Activated CD4-positive, alpha-beta T cell treated with anti-CD3 and anti-CD28 coated beads for 1 hour (primary cell): ENCODE data around the gene MRC1.

Experiments used
- DNase-seq: peaks from one replicate; pipeline ENCODE4 v3.0.0-alpha.2; 2020

Gene MRC1

DNA sequence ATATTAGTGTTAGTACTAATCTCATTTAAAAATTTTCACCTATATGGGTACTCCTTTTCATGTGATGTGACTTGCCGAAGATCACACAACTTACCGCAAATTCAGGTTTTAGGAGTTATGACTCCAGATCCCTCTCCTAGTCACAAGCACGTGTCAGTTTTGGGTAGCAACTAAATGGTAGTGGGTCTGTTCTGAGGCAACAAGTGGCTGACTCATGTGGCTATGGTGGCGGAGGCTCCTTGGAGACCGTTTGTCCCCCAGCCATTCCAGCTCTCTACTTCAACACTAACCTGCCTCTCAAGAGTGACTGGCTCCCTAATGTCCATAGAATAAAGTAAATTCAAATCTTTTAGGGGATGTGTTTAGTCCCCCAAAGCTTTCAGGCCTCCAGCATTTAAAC lies 39.5 kb downstream of the MRC1 start:
- DNase-seq = no peak

DNA sequence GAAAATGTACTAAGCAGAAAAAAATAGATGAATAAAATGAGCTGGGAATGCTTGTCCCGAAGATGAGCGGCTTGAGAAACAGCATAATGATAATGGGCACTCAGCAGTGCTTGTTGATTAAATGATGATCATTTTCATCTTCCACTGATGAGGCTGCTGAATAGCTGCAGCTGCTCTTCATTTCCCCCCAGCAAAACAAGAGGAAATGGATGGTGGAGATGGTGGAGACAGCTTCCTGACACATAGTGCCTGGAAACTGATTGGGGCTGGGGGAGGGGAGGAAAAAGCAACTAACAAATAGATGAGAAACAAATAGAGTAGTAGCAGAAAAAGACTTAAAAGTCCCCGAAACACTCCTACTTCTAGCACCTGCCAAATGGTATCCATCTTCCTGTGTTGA lies 41.4 kb downstream of the MRC1 start:
- DNase-seq = no peak

DNA sequence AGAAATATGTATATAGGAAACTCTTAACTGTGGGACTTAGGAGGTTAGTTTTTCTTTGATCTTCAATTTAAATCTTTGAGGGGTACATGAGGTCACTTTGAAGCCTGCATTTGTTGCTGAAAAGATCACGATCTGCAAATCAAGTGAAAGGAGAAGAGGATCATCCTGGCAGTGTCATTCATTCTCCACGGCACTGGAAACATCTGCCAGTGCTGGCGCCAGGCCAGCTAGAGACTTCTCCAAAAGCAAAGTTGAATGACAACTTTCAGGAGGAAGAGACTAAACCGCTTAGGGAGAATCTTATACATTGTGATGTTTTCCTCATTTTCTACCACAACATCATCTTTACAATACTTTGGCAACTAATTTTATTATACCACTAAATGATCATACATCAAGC lies 42.5 kb downstream of the MRC1 start:
- no peak for DNase-seq

DNA sequence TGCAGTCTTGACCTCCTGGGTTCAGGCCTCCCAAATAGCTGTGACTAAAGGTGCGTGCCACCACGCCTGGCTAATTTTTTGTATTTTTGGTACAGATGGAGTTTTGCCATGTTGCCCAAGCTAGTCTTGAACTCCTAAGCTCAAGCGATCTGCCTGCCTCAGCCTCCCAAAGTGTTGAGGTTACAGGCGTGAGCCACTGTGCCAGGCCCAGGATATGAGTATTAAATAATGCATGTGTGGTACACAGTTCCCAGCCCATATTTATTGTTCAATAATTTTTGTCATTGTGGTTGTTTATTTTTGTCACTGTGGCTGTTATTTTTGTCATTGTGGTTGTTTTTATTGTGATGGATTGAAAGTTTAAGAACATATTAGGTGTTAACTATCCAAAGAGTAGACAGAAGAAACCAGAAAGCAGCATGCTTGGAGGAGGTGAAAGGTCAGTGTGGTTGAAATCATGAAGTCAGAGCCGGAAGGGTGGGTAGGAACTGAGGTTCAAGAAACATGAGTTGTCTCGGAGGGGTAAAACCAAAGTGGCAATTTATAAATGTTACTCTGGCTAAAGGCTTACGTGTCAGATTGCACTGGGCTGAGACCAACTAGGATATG lies 45.0 kb downstream of the MRC1 start:
- no peak for DNase-seq

DNA sequence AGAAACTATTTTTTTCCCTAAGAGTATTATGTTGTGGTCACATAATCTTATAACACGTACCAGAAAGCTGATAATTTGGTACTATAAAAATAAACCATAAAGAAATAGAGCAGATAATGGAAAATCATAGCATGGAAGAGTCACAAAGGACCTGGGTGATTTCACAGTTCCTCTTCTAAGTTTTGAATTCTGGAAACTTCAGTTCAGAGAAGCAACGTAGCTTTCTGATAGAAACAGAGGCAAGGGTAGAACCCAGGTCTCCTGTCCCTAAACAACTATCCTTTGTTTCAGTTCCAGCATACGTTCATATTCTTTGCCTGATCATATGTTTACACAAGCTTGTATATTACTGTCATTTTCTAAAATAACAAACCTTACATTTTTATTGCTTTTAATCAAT lies 47.9 kb downstream of the MRC1 start:
- DNase-seq = no peak

DNA sequence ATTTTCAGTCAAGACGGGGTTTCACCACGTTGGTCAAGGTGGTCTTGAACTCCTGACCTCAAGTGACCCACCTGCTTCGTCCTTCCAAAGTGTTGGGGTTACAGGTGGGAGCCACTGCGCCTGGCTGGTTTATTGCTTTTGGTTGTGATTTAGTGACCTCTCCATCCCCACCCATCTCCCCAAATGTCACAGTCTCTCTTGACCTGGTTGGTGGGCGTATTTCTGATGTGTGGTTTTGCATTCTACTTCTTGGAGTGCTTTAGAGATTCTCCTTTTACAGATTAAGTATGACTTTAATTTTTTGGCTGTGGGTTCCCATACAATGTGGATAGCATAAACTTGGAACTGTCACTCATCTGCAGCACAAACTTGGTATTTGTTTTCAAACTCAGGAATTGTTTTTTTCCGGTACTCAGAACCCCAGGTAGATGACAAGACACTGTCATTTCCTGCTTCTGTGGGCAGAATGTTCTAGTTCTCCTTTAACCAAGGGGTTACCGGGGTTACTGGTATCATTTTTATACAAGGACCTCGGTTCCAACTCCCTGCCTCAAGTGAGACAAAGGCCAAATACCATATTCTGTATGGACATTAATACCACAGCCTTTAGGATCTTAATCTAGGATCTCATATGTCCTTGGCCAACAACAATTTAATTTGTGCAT lies 50.5 kb downstream of the MRC1 start:
- no peak for DNase-seq

DNA sequence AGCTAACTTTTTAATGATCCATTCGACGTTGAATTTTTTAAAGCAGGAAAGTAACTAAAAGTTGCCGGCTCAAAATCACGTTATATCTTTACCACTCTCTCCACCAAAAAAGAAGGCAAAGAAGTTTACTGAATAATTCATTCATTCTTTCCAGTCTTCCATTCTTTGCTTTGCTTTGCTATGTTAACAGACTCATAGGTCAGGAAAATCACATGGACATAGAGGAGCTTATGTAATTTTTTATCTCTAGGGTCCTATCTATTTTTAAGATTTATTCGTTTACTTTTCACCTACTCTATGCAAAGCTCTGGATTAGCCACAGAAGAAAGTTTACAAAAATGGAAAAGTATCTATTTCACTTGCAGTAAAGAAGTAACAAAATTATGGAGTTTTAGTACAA lies 52.6 kb downstream of the MRC1 start:
- DNase-seq = no peak

DNA sequence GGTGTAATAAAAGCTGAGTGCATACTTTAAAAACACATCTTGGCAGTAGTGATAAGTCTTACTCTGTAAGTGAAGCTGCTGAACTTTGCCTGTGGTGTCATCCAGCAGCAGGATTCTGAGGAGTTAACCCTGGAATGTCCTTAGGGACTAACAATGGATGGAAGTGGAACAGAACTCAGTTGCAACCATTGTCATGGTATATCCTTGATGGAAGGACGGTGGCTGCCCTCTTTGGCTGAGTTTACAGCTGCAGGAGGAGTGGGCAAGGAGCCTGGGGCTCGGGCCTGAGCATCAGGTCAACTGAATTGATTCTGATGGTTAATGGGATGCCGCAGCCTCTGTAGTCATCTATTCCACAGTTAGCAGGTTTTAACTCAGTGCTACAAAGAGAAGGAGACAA lies 56.2 kb downstream of the MRC1 start:
- no peak for DNase-seq

- no peak for DNase-seq
These were observed 57.2 kb downstream of the MRC1 start for GRCh38 chr10:17866346-17866745.

DNA sequence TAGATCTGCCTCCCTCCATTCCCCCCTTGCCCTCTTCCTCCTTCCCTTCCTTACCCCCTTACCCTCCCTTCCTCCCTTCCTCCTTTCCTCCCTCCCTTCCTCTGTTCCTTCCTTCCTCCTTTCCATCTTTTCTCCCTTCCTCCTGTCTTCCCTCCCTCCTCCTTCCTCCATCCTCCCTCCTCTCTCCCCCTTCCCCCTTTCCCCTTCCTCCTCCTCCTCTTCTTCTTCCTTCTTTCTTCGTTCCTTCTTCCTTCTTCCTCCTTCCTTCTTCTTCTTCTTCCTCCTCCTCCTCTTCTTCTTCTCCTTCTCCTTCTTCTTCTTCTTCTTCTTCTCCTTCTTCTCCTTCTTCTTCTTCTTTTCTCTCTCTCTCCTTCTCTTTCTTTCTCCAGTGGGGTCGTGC lies 57.9 kb downstream of the MRC1 start:
- no peak for DNase-seq

DNA sequence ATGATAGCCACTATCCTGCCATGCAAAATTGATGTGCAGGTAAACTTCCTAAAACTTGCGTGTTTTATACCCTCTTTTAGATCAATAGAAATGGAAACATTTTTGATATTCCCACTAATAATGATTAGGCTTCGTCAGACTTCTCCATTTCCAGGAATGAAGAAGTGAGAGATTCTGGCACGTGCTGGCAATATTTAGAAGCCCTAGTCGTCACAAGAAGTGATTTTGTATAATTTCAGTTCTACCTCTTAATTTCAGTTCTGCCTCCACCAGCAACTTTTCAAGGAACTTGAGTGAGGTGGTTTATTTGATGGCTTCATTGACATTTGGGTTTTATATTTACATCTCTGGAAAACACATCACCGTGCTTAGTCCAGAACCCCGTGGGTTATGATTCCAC lies 61.9 kb downstream of the MRC1 start:
- DNase-seq = no peak

DNA sequence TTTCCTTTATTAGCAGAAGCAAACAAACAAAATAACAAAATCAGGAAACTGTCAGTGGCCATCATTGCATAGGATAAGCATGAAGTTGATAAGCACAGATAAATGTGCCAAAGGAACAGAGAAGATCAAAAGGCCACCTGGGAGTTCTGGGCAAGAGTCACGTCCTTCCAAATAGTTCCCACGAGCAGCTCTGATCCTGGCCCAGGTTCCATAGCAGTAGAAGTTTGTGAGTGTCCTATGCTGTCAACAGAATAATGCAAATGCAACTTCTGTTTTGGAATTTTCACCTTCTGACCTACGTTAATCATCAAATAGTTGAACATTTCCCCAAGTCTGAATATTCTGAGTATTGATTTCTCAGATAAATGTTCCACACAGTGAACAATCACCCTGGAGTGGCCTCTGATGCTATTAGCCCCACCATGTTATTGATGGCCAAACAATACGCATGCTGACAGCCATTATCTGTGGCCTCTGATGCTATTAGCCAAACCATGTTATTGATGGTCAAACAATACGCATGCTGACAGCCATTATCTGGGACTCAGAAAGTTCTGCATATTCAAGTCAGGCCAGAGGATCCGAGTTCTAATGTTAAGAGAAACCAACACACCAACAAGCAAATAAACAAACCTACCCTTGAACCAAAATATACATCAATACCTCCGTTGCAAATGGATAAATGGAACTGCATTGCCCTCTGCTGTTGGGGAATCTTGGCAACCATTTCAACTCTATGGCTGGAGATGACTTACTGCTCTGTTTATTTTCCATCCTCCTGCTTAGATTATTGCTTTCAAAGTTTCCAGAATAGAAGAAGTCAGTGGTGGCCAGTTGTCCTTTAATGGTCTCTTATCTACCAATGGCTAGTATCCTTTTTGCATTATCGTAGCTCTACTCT lies 63.3 kb downstream of the MRC1 start:
- DNase-seq = no peak

GRCh38 chr10:17873946-17874345 lies 64.8 kb downstream of the MRC1 start:
- DNase-seq = no peak

DNA sequence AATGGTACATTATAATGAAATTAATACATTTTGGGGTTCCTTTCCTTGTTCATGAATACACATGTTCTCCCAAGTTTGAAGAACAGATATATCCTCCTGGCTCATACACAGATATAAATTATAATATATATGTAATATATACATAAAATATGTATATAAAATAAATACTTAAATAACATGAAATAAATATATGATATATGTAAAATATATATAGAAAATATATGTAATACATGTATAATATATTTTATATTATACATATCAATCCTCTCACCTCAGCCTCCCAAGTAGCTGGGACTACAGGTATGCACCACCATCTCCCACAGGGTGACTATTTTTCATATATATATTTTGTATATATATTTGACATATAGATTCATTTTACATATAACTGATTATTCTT lies 68.0 kb downstream of the MRC1 start:
- DNase-seq = no peak

- no peak for DNase-seq
These were observed 69.7 kb downstream of the MRC1 start for GRCh38 chr10:17878896-17879295.

DNA sequence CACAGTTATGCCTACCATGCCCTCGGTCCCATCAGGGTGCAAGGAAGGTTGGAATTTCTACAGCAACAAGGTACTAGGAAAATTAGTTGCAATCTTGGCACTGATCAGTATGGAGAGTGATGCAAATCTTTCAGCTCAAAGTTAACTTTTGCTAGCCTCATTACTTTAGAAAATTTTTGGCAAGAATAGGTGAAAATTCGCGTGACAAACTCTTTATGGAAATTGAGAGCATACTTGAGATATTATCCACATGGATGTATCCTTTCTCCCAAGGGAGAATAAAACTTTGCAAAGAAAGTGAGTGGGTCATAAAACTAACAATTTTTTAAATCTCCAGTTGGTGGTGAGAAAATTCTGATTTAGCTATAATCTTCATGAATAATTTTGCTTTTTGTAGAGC lies 71.5 kb downstream of the MRC1 start:
- no peak for DNase-seq

DNA sequence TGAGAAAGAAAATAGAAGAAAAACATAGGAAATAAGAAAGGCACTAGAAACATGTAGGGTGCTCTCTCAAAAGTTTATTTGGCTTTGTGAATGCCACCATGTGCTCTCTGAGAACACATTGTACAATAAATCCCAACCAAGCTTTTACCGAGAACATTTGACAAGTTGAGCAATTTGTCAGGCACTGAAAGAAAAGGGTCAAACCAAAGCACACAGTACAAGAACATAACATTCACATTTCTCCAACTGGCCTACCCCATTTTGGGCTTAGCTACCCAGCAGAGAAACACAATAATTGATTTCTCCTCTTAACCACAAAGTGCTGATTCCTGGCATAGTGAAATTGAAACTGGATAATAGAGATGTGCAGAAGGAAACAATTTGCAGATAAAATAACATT lies 73.4 kb downstream of the MRC1 start:
- no peak for DNase-seq

DNA sequence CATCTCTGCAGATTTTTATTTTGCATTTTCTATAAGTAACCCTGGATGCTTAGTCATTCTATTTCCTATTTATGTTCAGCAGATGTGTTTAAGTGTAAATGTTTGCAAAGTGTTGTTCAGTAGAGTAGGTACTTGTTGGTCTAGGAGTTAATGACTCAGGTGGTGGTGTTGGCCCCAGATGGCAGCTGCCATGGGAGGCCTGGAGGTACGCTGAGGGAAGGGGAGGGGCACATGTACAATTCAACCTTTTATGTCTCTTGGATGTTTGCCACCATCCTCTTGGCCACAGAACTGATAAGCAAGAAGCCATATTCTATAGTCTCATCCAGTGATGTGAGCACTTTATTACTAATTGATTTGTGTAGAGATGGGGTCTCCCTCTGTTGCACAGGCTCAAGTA lies 74.5 kb downstream of the MRC1 start:
- DNase-seq = no peak

GRCh38 chr10:17888189-17888588 lies 79.0 kb downstream of the MRC1 start:
- DNase-seq = no peak

- DNase-seq = no peak
These were observed 82.3 kb downstream of the MRC1 start for GRCh38 chr10:17891435-17891834.

- no peak for DNase-seq
These were observed 95.4 kb downstream of the MRC1 start for GRCh38 chr10:17904564-17904963.

DNA sequence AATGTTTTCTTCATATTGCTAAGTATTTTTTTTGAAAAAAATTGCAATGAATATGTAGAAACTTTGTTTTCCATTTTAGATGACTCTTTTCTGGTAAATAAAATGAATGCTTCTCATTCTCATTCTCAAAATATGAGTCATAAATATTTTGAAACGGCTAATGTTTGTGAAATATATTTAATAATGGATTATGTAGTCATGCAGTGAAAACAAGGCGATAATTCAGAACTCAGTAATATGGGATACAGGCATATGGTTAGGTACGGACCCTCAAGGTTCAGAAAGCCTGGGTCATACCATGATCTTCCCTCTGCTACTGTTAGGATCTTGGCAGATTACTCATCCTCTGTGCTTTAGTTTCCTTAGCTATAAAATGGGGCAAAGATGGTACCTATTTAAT lies 96.3 kb downstream of the MRC1 start:
- no peak for DNase-seq

DNA sequence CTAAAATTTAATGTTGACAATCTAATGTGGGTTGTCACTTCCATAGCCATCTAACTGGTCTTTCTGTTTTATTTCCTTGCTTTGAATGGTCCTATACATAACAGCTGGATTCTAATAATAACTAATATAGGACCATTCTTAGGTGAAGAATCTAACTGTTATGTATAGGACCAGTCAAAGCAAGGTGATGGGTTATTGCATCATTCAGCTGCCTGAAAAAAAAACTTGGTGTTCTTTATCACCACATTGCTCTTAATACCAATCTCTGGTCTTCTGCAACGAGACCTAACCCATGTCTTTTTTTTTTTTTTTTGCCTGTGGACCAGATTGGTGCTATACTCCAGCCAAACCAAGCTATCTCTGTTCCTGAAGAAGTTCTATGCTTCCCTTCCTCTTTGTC lies 96.9 kb downstream of the MRC1 start:
- DNase-seq = no peak

DNA sequence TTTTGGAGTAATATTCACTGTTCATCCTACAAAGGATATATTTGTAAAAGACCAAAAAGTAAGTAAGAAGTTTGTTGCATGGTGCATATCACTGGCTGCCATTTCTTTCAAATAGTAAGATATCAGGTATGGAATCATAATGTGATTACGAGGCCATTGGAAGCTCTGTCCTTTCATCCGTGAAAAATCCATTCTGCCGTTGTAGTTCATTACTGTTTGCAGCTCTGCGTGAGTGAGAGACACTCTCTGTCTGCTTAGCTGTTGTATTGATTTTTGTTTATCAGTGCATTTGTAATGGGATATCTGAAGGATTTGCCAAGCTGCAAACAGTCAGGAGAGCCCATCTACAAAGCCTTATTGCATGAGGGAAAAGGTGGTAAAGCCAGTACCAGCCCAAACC lies 98.5 kb downstream of the MRC1 start:
- no peak for DNase-seq
